Pancreas (tissue), 10 donors: ENCODE measurements around the gene UBE2F. TPM values are rescaled to one million over a fixed set of nuclear protein-coding genes. Genes with fewer than 3 reads are reported as not detected.

Experiments
- ATAC-seq, 4 donors: fragments of 200-7000 bp; cut with Tn5 transposase; one replicate each; pipeline versions ENCODE4 v1.8.0 to v1.9.1; 2020; ENCODE audit warnings: mild to moderate bottlenecking in 4 of 4, moderate library complexity in 4 of 4
- DNase-seq, 6 donors: peaks; one replicate each; pipeline ENCODE4 v3.0.0-alpha.2; 2020
- FAIRE-seq: peaks from 2 replicates; lab custom pipeline; 2012; peaks lifted over from hg19 to GRCh38; lab: Jason Lieb, UNC
- H3K27ac ChIP-seq, 4 donors: fragments of 200-600 bp; sonication (generic); 1 replicate in 3 of 4; 2 replicates in 1 of 4; pipeline versions ENCODE4 v1.5.0 to v1.8.0; 2020
- H3K27me3 ChIP-seq, 4 donors: fragments of 200-600 bp; one replicate each; pipeline ENCODE4 v1.8.0; 2021
- H3K36me3 ChIP-seq, 3 donors: fragments of 200-600 bp; sonication (generic) in 1 of 3; one replicate each; pipeline versions ENCODE4 v1.5.0 to v1.8.0; 2020 to 2021
- H3K4me1 ChIP-seq, 3 donors: fragments of 200-600 bp; one replicate each; pipeline ENCODE4 v1.8.0; 2021
- H3K4me3 ChIP-seq, 4 donors: fragments of 200-600 bp; sonication (generic) in 2 of 4; one replicate each; pipeline versions ENCODE4 v1.5.0 to v1.8.0; 2020 to 2021
- H3K9me3 ChIP-seq, 4 donors: fragments of 200-600 bp; one replicate each; pipeline ENCODE4 v1.8.0; 2021
- WGBS, 2 donors: extraction: QIAGEN DNeasy Blood & Tissue Kit; methylation state at CpG; one replicate each; pipeline ENCODE4 v1.1.7; 2013; 5-methylcytosine and 5-hydroxymethylcytosine counted together
- intact Hi-C, 3 donors: fragments of 100-400 bp; cut with DNase I; formaldehyde crosslinking; loops; one replicate each; pipeline versions ENCODE4 v1.11.1 to v1.14.2; 2022
- polyA plus RNA-seq, 2 donors: library from polyadenylated mRNA; stranded (reverse); fragments of 200-250 nt; gene quantifications; one replicate each; pipeline ENCODE4 v1.2.3, GENCODE V29; 2013
- total RNA-seq, 6 donors: library from RNA; stranded (reverse); fragmentation: NEBNext Ultra II Directional in 4 of 6; extraction: Animal tissue kit (Norgen Biotek cat#: 25700) in 4 of 6; gene quantifications; one replicate each; pipeline versions ENCODE4 v1.2.1 to v1.2.4, GENCODE V29; 2021 to 2023
- TF ChIP-seq, protein P1 (sequence below), 4 donors: fragments of 200-600 bp; sonication (generic) in 3 of 4; IDR thresholded peaks; one replicate each; pipeline versions ENCODE4 v1.5.0 to v1.8.0; 2021; ENCODE audit warnings: antibody characterized with exemption in 4 of 4
- donor health status: healthy with polysubstance abuse.
- donor health status: DM: no; HTN: no; CAD: no; lungs with moderate emphysema.
- donor health status: DM: no; HTN: no; CAD: no.
- donor health status: control.
- donor health status: control.
- donor health status: Bipolar disorder and iron deficiency.
- donor health status: DM: yes; HTN: yes; CAD: no.
- donor health status: DM: no; HTN: no; CAD: no.
- donor health status: DM: no; HTN: no; CAD: no.
- donor health status: DM: yes; HTN: yes; CAD: no.

Gene UBE2F
- total and polyA plus RNA-seq, 8 donors: 32.4 to 51.7 (median 40.4) TPM

DNA sequence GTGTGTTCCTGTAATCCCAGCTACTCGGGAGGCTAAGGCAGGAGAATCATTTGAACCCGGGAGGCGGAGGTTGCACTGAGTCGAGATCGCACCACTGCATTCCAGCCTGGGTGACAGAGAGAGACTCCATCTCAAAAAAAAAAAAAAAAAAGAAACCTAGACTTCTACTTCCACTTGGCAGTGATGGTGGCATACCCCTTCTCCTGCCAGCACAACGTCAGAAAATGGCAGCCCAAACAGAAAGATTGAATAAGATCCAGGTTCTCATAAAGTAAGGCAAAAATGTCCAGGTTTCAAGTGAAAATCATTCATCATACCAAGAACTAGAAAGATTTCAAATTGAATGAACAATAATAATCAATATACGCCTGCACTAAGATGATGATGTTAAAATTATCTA is 117.9 kb downstream of the UBE2F start:
- WGBS, 2 donors: 87 to 88% methylated on average over 7 of the region's 7 CpGs
- intact Hi-C loops: no loop called here
- FAIRE-seq: no peak
- Histone ChIP-seq H3K4me3 (no peak overlapping the region), H3K4me1 (peaks cover 0 to 7% (median 0%) of the 10 kb centered on the region in 3 donors), H3K36me3 (peaks cover 0 to 28% (median 6%) of the 10 kb centered on the region in 3 donors), H3K27ac (no peak overlapping the region), H3K27me3 (no peaks in the 10 kb centered on the region), H3K9me3 (no peaks in the 10 kb centered on the region)
- peak in 1 of 6 donors; percentile 3 for DNase-seq
- no peak for ATAC-seq
- TF ChIP-seq, protein P1, sequence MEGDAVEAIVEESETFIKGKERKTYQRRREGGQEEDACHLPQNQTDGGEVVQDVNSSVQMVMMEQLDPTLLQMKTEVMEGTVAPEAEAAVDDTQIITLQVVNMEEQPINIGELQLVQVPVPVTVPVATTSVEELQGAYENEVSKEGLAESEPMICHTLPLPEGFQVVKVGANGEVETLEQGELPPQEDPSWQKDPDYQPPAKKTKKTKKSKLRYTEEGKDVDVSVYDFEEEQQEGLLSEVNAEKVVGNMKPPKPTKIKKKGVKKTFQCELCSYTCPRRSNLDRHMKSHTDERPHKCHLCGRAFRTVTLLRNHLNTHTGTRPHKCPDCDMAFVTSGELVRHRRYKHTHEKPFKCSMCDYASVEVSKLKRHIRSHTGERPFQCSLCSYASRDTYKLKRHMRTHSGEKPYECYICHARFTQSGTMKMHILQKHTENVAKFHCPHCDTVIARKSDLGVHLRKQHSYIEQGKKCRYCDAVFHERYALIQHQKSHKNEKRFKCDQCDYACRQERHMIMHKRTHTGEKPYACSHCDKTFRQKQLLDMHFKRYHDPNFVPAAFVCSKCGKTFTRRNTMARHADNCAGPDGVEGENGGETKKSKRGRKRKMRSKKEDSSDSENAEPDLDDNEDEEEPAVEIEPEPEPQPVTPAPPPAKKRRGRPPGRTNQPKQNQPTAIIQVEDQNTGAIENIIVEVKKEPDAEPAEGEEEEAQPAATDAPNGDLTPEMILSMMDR (IDR thresholded peaks at IDR 0.05): no peak

- ATAC-seq: no peak
- H3K27ac ChIP-seq: no peak overlapping the region
- 98 to 99% methylated on average over 3 of the region's 3 CpGs for WGBS, 2 donors
- no peaks in the 10 kb centered on the region for H3K9me3 ChIP-seq
- H3K27me3 ChIP-seq: no peaks in the 10 kb centered on the region
- DNase-seq: no peak
- no peak for FAIRE-seq
- no peaks in the 10 kb centered on the region for H3K4me1 ChIP-seq
- H3K36me3 ChIP-seq: peaks cover 0 to 28% (median 6%) of the 10 kb centered on the region in 3 donors
- TF ChIP-seq, protein P1 (IDR thresholded peaks at IDR 0.05): no peak
- intact Hi-C loops: no loop called here
- H3K4me3 ChIP-seq: no peak overlapping the region
These were observed 119.1 kb downstream of the UBE2F start for GRCh38 chr2:238085899-238086298.

DNA sequence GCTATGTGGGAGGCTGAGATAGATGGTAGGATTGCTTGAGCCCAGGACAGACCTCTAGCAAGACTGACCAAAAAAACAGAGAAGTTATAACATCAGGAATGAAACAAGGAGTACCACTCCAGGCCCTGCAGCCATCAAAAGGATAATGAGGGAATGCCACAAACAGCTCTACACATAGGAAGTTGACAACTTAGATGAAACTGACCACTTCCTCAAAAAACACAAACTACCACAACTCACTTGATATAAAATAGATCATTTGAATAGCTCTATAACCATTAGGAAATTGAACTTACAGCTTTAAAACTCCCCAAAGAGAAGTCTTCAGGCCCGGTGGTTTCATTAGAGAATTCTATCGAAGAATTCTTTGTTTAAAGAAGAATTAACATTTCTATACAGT is 120.4 kb downstream of the UBE2F start:
- H3K36me3 ChIP-seq: peaks cover 0 to 17% (median 0%) of the 10 kb centered on the region in 3 donors
- WGBS, 2 donors: 87 to 90% methylated on average over 2 of the region's 2 CpGs
- no peaks in the 10 kb centered on the region for H3K4me1 ChIP-seq
- intact Hi-C loops: no loop called here
- FAIRE-seq (no peak), ATAC-seq (peak in 1 of 4 donors; percentile 25), DNase-seq (no peak)
- H3K9me3 ChIP-seq: no peaks in the 10 kb centered on the region
- no peak overlapping the region for H3K27ac ChIP-seq
- H3K27me3 ChIP-seq: no peaks in the 10 kb centered on the region
- TF ChIP-seq, protein P1 (IDR thresholded peaks at IDR 0.05): no peak
- no peak overlapping the region for H3K4me3 ChIP-seq

- TF ChIP-seq, protein P1 (IDR thresholded peaks at IDR 0.05): no peak
- no peaks in the 10 kb centered on the region for H3K9me3 ChIP-seq
- no peaks in the 10 kb centered on the region for H3K27me3 ChIP-seq
- ATAC-seq (no peak), DNase-seq (peak in 1 of 6 donors; percentile 1), FAIRE-seq (no peak)
- H3K4me3 ChIP-seq: no peak overlapping the region
- WGBS, 2 donors: 83 to 94% methylated on average over 4 of the region's 4 CpGs
- intact Hi-C loops: no loop called here
- H3K36me3 ChIP-seq: no peaks in the 10 kb centered on the region
- no peak overlapping the region for H3K27ac ChIP-seq
- peaks cover 0 to 3% (median 2%) of the 10 kb centered on the region in 3 donors for H3K4me1 ChIP-seq
These were observed 124.1 kb downstream of the UBE2F start for GRCh38 chr2:238090887-238091286.

DNA sequence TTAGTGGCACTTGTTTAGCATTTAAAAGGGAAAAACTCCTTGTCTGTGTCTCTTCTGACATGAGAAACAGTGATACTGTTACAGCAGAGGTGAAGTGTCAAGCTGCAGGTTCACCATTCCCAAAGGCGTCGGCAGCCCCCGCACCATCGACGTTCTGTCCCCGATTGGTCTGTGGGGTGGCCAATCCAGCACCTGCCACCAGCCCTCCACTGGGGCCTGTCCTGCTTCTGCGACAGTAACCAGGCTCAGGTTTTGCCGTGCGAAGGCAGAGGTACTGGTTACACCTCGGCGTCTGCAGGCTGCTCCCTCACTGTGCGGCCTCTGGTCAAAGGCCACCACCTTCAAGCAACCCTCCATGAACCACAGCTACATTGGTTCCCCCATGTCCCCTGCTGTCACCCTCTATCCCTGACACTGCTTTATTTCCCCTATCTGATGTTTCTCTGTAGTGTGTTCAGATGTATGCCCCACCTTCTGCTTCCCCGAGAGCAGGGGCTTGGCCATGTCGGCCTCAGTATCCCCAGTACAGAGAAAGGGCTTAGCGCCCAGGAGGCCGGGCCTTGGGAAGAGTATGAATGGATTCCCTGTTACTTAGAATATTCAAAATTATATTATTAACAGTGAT is 124.7 kb downstream of the UBE2F start:
- H3K4me3 ChIP-seq: no peak overlapping the region
- no peak overlapping the region for H3K27ac ChIP-seq
- H3K9me3 ChIP-seq: no peaks in the 10 kb centered on the region
- intact Hi-C loops: no loop called here
- peaks cover 0 to 5% (median 5%) of the 10 kb centered on the region in 3 donors for H3K4me1 ChIP-seq
- H3K36me3 ChIP-seq: no peaks in the 10 kb centered on the region
- H3K27me3 ChIP-seq: no peaks in the 10 kb centered on the region
- WGBS, 2 donors: 96 to 98% methylated on average over 16 of the region's 16 CpGs
- no peak for ATAC-seq
- TF ChIP-seq, protein P1 (IDR thresholded peaks at IDR 0.05): no peak
- no peak for FAIRE-seq
- peak in 1 of 6 donors; percentile 4 for DNase-seq
